Glomerular endothelial cell (primary cell): ENCODE measurements around the gene TM4SF4. TPM values are rescaled to one million over a fixed set of nuclear protein-coding genes. Genes with fewer than 3 reads are reported as not detected.

Experiments
- DNase-seq: peaks from one replicate; pipeline ENCODE4 v3.0.0-alpha.2; 2011; ENCODE audit warnings: low read depth, low spot score; ENCODE audit errors: extremely low read depth
- total RNA-seq: library from RNA; depleted of rRNA; stranded (reverse); fragments of >200 nt; gene quantifications from 2 replicates; pipeline ENCODE4 v1.2.3, GENCODE V29; 2015

The TM4SF4 gene
- total RNA-seq, 1 donor from 2014 or later: not detected

DNA sequence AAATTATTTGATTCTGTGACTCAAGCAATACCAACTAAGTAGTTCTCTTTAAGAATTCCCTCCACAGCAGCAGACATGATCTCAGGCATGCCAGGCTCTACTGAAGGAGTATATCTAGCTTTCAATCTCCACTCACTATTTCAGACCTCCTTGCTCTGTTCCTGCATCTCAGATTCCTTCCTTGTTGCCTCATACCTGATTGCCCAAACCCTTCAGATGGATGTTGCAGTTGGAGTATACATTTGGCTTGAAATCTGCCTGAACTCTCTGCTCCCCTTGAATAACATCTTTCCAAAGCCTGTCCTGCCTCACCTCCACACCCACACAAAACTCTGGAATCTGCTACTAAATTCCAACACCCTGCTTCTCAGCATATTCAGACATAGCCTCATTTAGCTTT lies 19.8 kb upstream of the TM4SF4 start:
- DNase-seq: no peak

DNA sequence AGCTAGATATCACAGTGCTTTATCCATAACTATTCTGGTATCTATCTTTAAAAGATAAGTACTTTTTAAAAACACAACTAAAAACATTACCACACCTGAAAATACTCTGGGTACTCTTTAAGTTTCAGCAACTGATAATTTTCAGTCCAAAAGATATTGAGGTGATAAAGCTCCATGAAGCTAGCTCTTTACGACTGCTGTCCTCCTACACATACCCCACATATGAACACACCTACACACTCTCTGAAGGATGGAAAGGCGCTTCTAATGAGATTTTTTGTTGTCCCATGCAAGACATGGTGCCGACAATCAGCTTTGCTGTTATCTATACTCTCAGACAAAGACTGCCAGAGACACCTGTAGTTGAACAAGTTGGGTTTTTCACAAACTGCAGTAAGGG lies 19.1 kb upstream of the TM4SF4 start:
- DNase-seq: no peak

DNA sequence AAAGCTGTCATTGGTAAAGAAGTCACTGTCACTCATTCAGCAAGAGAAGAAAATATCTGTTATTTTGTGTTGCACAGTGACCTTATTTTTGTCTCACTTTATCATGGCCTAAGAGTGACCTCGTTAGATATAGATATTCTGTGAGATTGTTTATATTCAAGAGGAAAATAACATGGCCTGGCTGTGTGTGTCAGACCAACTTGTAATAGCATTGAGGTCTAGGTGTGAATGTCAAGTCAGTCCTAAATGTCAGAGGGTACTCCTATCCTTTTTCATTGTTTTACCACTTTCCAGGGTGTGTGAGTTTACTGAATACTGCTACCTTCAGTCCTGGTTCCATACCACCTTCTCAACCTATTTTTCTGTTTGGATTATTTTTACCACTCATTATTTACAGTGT lies 18.5 kb upstream of the TM4SF4 start:
- DNase-seq: no peak

DNA sequence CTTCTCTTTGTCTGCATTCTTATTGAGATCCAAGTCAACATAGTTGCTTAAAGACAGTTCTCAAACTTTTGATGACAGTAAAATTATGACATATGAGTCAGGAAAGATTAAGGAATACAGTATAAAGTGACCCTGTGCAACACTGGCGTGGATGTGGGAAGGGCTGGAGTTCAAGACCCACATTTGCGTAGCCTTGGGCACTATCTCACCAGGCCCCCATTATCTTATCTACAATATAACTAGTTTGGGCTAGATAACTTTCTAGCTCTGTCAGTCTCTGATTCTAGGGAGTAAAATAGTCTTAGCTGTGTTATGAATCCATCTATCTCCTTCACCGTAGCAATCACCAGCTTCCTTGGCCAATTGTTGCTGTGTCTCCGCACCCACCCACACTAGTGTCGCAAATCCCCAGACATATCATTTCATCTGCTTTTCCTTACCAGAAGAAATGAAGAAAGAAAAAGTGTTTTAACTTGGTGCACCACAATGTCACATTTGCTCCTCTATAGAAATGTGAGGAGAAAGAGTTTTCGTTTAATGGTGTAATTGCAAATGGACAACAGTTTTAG lies 14.9 kb upstream of the TM4SF4 start:
- no peak for DNase-seq

- DNase-seq: no peak
These were observed 14.4 kb upstream of the TM4SF4 start for GRCh38 chr3:149460117-149460516.

DNA sequence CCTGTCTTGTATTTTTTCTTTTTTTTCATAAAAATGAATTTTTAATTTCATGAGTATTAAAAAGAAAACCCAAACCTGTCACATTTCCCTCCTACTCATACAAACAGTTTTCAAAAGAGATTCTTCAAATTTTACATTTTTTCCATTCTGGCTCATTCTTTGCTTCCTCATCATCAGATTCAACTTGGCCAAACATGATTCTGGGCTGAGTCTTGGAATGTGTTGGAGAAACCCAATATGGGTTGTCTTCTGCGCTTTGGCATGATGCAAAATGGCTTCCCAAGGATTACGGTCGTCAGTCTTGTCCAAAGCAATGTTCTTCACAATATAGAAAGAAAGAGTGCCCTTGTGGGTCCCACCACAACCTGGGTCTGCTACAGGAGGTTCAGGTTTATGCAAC lies 12.4 kb upstream of the TM4SF4 start:
- no peak for DNase-seq

DNA sequence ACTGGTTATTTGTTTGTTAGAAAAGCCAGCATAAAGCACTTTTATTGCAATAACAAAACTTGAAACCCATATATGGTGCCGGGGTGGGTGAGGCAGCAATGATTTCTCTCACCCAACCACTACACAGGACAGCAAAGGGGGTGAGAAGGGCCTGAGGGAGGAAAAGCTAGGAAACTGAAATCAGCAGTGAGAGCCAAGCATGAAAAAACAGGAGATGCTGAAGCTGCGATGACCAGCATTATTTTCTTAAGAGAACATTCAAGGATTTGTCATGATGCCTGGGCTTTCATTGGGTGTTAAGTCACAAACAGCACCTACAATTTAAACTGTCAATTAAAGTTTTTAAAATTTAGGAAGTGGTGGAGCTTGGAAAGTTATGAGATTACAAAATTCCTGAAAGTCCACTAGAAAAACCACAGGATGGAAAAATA lies 11.9 kb upstream of the TM4SF4 start:
- no peak for DNase-seq

DNA sequence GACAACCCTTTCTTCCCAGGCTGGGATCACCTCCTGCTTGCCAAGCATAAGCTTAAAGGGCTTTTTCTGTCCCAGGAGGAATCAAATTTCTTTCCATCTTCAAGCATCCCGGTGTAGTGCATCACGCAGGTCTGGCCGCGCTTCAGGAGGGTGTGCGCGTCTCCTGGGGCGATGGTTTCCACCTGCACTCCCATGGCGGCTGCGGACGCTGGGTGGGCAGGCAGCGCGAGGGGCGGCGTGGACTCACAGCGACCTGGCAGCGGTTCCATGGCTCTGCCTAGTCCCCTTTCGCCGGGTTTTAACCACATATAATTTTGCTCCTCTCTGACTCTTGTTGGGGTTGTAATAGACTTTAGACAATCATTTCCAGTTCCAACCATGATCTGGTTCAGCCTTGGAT lies 10.6 kb upstream of the TM4SF4 start:
- DNase-seq: no peak

DNA sequence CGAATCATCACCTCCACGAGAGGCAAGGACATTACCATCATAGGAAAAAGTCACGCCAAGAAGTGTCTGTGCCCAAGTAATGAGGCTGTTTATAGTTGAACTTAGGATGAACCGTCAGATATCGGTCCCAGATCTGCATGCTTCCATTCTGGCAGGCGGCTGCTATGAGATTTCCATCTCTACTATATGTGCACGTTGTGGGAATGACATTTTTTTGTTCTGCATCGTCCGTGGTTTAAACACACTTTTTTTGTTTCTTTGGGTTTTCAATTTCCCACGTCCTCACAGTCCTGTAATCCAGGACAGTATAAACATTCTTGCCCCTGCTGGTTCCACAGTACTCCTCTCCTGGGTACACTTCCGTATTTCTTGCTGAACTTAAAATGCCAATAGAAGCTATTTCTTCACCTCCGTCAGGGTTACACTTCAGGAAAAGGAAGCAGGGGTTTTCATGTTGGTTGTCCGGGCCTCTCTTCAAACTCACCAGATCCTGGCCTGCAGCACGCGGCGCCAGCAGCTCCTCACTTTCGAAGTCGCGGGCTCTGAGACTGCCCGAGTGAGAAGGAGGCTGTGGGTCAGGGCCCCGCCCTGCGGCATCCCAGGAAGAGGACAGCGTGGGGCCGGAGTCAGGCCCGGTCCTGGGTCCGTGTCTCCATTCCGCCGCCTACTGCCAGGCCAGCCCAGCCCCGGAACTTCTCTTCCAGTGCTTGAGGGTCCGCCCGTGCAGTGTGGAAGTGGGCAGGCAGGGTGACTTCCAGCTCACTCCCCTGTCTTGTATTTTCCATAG lies 9.8 kb upstream of the TM4SF4 start:
- DNase-seq: no peak

- no peak for DNase-seq
These were observed 9.1 kb upstream of the TM4SF4 start for GRCh38 chr3:149465351-149465883.

GRCh38 chr3:149466192-149466591 lies 8.3 kb upstream of the TM4SF4 start:
- DNase-seq: no peak

DNA sequence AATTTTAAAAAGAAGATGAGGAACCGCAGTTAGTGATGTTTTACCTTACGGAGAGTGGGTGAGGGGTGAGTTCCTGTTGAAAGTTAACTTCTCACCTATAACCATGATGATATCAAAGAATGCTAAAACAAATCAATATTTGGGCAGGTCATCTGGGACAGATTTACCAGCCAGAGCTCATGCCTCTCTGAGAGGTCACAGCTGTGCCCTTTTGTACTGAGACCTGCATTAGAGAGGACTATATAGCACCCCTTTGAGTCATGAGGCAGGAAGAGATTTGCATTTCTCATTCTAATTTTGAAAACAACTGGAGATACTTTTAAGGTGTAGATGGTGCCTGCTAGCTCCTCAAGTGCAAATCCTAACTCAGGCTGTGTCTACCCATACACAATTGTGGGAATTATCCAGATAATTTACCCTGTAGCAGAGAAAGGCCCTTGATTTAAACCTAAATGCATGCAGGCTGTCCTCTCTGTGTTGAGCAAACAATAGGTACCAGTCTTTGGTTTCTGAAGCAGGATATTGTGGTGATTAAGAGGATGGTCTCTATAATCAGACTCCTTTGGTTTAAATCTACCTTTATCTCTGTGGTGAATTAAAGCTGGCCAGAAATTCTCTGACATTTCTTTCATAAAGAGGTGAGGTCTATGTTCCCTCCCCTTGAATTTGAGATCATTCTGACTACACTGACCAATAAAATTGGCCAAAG lies 5.8 kb upstream of the TM4SF4 start:
- DNase-seq: no peak

GRCh38 chr3:149470381-149470780 lies 4.1 kb upstream of the TM4SF4 start:
- no peak for DNase-seq

DNA sequence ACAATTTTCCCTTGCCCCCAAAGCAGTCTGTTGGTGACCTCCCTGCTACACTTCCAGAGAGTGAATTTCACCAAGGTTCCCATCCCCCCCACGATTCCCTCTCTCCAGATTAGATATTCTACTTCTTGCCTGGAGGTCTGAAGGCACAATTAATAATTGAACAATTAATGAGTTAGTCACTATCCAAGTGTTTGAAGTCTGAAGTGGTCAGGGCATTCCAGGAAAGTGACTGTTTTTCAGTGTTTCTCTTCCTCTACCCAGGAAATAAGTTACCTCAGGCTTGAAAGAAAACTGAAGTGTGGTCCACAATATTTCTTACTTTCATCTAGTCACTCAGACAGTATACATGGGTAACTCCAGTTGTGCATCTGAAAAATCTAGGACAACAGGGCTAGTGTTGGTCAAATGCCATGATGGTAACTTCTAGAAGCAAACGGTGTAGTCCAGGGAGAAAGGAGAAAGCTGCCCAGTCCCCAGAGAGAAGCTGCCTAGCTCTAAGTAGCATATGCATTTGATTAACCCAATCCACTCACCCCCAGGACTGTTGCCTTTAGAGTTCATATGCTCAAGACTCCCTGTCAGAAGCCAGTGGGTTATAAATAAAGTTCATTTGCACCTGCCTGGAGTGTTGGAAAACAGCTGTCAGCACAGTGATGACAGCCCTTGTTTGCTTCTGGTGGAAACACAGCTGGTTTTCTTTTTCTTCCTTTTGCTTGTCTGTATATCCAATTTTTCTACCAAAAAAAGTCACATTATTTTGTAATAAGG lies 2.3 kb upstream of the TM4SF4 start:
- DNase-seq: no peak

DNA sequence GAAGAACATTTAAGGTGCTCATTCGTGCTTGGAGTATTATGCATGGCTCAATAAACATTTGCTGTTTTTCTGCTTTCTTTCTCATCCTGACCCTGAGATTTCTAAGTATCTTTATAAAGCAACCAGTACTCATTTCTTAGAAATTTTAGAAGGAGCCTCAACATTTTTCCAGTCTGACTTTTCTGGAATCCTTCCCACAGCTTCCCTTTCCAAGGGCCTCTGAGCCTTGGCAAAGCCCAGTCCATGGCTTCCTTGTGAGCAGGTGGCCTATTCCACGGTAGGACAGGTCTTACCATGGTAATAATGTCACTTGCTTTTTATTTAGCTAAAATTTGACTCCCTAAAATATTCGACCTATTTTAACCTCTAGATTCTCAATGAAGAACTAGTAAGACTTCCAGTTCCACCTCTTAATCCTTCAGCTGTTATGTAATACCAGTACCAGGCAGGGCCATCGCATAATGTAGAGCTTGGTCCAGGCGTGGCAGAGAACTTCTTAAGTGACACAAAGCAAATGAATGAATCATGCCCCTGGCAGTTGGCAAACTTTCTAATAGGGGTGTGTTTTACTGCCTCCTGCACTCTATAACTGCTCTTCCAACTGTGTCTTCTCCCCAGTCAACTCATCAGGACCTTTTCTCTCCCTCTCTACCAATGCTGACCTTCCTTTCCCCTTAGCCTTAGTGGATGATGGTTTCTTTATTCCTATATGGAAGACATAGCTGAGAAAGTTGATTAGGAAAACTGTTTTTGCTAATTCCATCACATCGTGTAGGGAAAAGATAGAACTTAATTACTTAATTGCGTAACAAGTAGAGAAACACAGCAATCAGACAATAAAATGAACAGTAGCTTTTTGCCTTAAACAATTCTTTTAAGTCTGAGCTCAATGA lies 894 bp upstream of the TM4SF4 start:
- no peak for DNase-seq

- DNase-seq: no peak
These were observed 1.1 kb downstream of the TM4SF4 start for GRCh38 chr3:149475451-149476060.

- DNase-seq: no peak
These were observed 1.7 kb downstream of the TM4SF4 start for GRCh38 chr3:149476225-149476624.

DNA sequence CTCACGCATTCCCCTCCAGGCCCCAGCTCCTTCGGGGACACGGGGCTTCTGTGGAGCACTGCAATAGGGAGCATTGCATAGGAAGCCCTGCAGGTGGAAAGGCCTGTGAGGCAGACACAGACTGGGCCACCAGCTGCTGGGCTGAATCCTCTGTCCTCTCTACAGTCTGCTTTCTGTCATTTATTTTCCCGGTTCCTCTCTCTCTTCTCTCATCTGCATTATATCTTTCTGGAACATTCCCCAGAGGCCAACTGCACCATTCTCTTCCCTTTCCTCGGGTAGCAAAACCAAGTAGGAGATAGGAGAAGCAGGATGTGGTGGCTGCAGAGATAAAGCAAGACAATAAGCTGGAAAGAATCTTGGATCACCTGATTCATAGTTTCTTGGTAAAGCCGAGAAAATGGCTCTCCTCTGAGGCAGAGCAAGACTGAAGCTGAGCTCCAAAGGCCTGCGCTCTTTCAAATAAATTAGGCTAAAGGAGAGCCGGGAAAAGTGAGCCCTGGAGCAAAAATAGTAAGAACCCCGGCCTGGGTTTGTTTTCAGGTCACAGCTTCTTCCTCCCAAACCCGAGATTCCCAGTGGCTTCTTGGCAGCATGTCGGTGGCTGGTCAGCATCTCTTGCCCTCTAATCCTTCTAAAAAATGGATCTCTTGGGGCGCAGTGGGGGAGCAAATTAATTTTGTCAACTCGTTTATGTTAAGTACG lies 5.3 kb downstream of the TM4SF4 start:
- DNase-seq: no peak
